ENCODE data around the gene TENM3.

TENM3 gene

DNA sequence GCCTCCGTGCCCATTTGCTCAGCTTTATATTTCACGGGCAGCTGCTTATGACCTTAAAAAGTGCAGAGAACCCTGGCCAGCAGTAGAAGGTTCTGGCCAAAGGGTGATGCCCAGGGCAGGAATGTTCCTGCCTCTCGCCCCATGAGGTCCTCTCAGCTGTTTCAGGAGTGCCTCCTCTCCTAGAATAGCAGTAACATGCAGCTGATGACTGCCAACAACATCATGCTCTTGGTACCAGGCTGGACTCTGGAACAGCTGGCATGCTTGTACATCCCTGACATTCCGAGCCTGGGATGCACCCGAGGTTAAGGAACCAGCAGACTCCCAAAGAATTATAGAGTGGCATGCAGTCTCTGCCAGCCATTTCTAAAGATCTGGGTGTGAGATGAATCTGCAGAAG, 11.7 kb upstream of the TENM3 start:
- H3K4me2 ChIP-seq (ENCODE audit: low read length), result no peak overlapping the region
- H3K36me3 ChIP-seq (ENCODE audit: control insufficient read depth, low read length), result no peaks in the 10 kb centered on the region
- H3K9me3 ChIP-seq (ENCODE audit: control insufficient read depth, insufficient read depth, low read length), result peaks cover 3% of the 10 kb centered on the region; the same call in 1 of the 2 replicates
- H3F3A ChIP-seq (ENCODE audit: control insufficient read depth, insufficient read depth), result no peaks in the 10 kb centered on the region
- no peaks in the 10 kb centered on the region for H3K9me2 ChIP-seq (replicated peaks; ENCODE audit: control insufficient read depth, low read length)
- no peaks in the 10 kb centered on the region for H3K79me2 ChIP-seq (ENCODE audit: control insufficient read depth, low read length)
- H3K27ac ChIP-seq (ENCODE audit: low read depth, low read length), result no peak overlapping the region
- H4K20me1 ChIP-seq (ENCODE audit: control insufficient read depth, insufficient read depth, low read depth, low read length), result no peaks in the 10 kb centered on the region
- no peak overlapping the region for H3K4me3 ChIP-seq (ENCODE audit: low read length)
- TF ChIP-seq EZH2phosphoT487 (IDR thresholded peaks at IDR 0.05; ENCODE audit: borderline replicate concordance, low read length), result no peak
- H3K4me1 ChIP-seq (ENCODE audit: control insufficient read depth, low read length), result no peaks in the 10 kb centered on the region
- no peaks in the 10 kb centered on the region for H3K27me3 ChIP-seq (ENCODE audit: control insufficient read depth, low read length)

DNA sequence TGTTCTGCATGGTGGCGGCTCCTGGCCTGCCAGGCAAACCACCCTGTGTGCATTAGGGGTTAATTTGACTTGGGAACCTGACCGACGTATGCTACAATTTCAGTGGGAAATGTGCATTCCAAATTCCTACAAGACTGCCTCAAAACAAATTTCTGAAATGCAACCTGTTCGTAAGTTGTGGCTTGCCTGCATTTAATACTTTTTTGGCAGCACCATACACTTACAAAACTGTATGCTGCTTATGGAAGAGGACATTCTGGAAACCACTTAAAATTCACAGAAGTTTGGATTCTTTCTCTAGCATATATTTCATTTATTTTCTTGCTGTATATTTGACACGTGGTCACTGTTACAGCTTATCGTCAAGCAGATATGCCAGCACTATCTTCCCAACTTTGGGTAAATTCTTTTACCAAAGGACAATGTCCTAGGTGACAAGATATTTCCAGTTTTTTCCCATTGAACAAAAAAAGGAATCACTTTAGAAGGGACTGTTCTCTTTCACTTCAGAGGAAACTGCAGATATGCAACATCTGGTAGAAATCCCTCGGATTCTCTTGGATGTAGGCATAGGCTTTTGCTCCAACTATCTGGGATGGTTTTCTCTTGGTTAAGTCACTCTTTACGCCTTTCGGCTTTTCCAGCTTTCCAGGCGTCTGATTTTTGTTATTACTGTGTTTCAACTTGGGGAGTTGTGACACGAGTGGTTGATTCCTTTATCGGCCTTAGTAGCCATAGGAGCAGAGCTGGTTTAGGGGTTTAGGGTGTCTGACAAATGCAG, 9.7 kb upstream of the TENM3 start:
- H3K4me3 ChIP-seq (ENCODE audit: low read length), result no peak overlapping the region
- no peaks in the 10 kb centered on the region for H3K9me2 ChIP-seq (replicated peaks; ENCODE audit: control insufficient read depth, low read length)
- H3K9me3 ChIP-seq (ENCODE audit: control insufficient read depth, insufficient read depth, low read length), result peaks cover 3% of the 10 kb centered on the region; the same call in 1 of the 2 replicates
- no peaks in the 10 kb centered on the region for H3F3A ChIP-seq (ENCODE audit: control insufficient read depth, insufficient read depth)
- TF ChIP-seq, protein P1, sequence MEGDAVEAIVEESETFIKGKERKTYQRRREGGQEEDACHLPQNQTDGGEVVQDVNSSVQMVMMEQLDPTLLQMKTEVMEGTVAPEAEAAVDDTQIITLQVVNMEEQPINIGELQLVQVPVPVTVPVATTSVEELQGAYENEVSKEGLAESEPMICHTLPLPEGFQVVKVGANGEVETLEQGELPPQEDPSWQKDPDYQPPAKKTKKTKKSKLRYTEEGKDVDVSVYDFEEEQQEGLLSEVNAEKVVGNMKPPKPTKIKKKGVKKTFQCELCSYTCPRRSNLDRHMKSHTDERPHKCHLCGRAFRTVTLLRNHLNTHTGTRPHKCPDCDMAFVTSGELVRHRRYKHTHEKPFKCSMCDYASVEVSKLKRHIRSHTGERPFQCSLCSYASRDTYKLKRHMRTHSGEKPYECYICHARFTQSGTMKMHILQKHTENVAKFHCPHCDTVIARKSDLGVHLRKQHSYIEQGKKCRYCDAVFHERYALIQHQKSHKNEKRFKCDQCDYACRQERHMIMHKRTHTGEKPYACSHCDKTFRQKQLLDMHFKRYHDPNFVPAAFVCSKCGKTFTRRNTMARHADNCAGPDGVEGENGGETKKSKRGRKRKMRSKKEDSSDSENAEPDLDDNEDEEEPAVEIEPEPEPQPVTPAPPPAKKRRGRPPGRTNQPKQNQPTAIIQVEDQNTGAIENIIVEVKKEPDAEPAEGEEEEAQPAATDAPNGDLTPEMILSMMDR (IDR thresholded peaks at IDR 0.05; ENCODE audit: low read depth, low read length, poor library complexity, severe bottlenecking), result no peak
- TF ChIP-seq EZH2phosphoT487 (IDR thresholded peaks at IDR 0.05; ENCODE audit: borderline replicate concordance, low read length), result no peak
- no peak overlapping the region for H3K27ac ChIP-seq (ENCODE audit: low read depth, low read length)
- H3K4me1 ChIP-seq (ENCODE audit: control insufficient read depth, low read length), result no peaks in the 10 kb centered on the region
- no peak overlapping the region for H3K4me2 ChIP-seq (ENCODE audit: low read length)
- no peaks in the 10 kb centered on the region for H3K27me3 ChIP-seq (ENCODE audit: control insufficient read depth, low read length)
- H3K36me3 ChIP-seq (ENCODE audit: control insufficient read depth, low read length), result no peaks in the 10 kb centered on the region
- H4K20me1 ChIP-seq (ENCODE audit: control insufficient read depth, insufficient read depth, low read depth, low read length), result no peaks in the 10 kb centered on the region
- H3K79me2 ChIP-seq (ENCODE audit: control insufficient read depth, low read length), result no peaks in the 10 kb centered on the region

- H3K27ac ChIP-seq (ENCODE audit: low read depth, low read length), result no peak overlapping the region
- no peaks in the 10 kb centered on the region for H3K9me2 ChIP-seq (replicated peaks; ENCODE audit: control insufficient read depth, low read length)
- H3K4me2 ChIP-seq (ENCODE audit: low read length), result no peak overlapping the region
These were observed 8.0 kb upstream of the TENM3 start for GRCh38 chr4:182235021-182235795.

More at GRCh38 chr4:182235021-182235795, 8.0 kb upstream of the TENM3 start:
- Histone ChIP-seq H3K9me3 (ENCODE audit: control insufficient read depth, insufficient read depth, low read length) (peaks cover 3% of the 10 kb centered on the region; the same call in 1 of the 2 replicates), H3K4me1 (ENCODE audit: control insufficient read depth, low read length) (no peaks in the 10 kb centered on the region), H3F3A (ENCODE audit: control insufficient read depth, insufficient read depth) (no peaks in the 10 kb centered on the region), H3K4me3 (ENCODE audit: low read length) (no peak overlapping the region), H3K36me3 (ENCODE audit: control insufficient read depth, low read length) (no peaks in the 10 kb centered on the region), H3K27me3 (ENCODE audit: control insufficient read depth, low read length) (no peaks in the 10 kb centered on the region), H3K79me2 (ENCODE audit: control insufficient read depth, low read length) (no peaks in the 10 kb centered on the region), H4K20me1 (ENCODE audit: control insufficient read depth, insufficient read depth, low read depth, low read length) (no peaks in the 10 kb centered on the region)
- no peak for TF ChIP-seq EZH2phosphoT487 (IDR thresholded peaks at IDR 0.05; ENCODE audit: borderline replicate concordance, low read length)
- TF ChIP-seq, protein P1 (IDR thresholded peaks at IDR 0.05; ENCODE audit: low read depth, low read length, poor library complexity, severe bottlenecking), result no peak
